Cardiac fibroblast (primary cell): ENCODE data around the gene FOXD2.

ENCODE experiments used
- DNase-seq, 2 donors: peaks; one replicate each; pipeline versions ENCODE4 v3.0.0 to v3.0.0-alpha.2; 2010; ENCODE audit warnings: low read depth in 2 of 2
- H3K4me3 ChIP-seq, 2 donors: replicated peaks in 1 of 2; 1 replicate in 1 of 2; 2 replicates in 1 of 2; pipeline ENCODE4 v1.5.1; 2011; ENCODE audit warnings: low read depth in 2 of 2, low read length in 2 of 2, mild to moderate bottlenecking in 2 of 2, moderate library complexity in 1 of 2
- TF ChIP-seq, protein P1 (sequence below): IDR thresholded peaks from one replicate; pipeline ENCODE4 v1.5.1; 2011; ENCODE audit warnings: low read depth, mild to moderate bottlenecking, low read length, inconsistent platforms

Gene FOXD2

GRCh38 chr1:47483651-47484050 is 45.8 kb downstream of the FOXD2 start:
- DNase-seq, result no peak
- TF ChIP-seq, protein P1, sequence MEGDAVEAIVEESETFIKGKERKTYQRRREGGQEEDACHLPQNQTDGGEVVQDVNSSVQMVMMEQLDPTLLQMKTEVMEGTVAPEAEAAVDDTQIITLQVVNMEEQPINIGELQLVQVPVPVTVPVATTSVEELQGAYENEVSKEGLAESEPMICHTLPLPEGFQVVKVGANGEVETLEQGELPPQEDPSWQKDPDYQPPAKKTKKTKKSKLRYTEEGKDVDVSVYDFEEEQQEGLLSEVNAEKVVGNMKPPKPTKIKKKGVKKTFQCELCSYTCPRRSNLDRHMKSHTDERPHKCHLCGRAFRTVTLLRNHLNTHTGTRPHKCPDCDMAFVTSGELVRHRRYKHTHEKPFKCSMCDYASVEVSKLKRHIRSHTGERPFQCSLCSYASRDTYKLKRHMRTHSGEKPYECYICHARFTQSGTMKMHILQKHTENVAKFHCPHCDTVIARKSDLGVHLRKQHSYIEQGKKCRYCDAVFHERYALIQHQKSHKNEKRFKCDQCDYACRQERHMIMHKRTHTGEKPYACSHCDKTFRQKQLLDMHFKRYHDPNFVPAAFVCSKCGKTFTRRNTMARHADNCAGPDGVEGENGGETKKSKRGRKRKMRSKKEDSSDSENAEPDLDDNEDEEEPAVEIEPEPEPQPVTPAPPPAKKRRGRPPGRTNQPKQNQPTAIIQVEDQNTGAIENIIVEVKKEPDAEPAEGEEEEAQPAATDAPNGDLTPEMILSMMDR, result no peak
- H3K4me3 ChIP-seq, result no peak overlapping the region

- H3K4me3 ChIP-seq, result no peak overlapping the region
- TF ChIP-seq, protein P1, result no peak
- no peak for DNase-seq
Measured at GRCh38 chr1:47485817-47486216, 48.0 kb downstream of the FOXD2 start.

GRCh38 chr1:47487332-47487731 is 49.5 kb downstream of the FOXD2 start:
- no peak for DNase-seq
- TF ChIP-seq, protein P1, result no peak
- no peak overlapping the region for H3K4me3 ChIP-seq

DNA sequence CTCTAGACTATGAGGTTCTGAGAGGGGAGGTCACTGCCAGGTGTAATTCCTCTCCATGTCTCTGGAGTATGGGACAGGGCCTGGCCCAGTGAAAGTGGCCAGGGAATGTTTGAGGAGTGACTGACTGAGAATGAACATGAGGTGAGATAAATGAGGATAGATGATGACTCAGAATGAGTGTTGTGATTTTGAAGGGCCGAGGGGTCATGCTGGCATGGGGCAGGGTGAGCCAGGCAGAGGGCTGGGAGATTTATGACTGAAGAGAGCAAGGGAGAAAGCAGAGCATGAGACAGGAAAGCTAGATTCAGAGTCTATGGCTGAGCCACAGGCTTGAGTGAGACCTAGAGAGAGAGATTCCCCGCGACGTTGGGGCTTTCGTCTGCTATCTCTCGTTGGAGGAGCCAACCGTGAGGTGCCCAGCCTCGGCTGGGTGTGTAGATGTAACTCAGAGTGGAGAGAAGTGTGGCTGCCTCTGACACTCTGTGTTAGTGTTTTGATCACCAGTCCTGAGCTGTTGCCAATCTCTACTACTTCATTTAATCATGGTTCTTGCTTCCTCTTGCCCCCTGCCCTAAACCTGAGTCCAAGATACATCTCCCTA is 50.1 kb downstream of the FOXD2 start:
- TF ChIP-seq, protein P1, result no peak
- DNase-seq, result no peak
- no peak overlapping the region for H3K4me3 ChIP-seq
